IPS-18a (cell line): ENCODE measurements around the gene EIF4E.
"Not testable (repeated sequence)": the region's sequence is repeated elsewhere in the genome, so short reads cannot be mapped to it uniquely, and the experiment has no call there.

ENCODE experiments used
- H3K27ac ChIP-seq: one replicate; pipeline ENCODE4 v1.5.1; 2013; ENCODE audit warnings: low read length
- H3K27me3 ChIP-seq: one replicate; pipeline ENCODE4 v1.6.1; 2013; ENCODE audit warnings: mild to moderate bottlenecking, low read length; ENCODE audit not compliant: control insufficient read depth, insufficient read depth
- H3K36me3 ChIP-seq: one replicate; pipeline ENCODE4 v1.6.1; 2013; ENCODE audit warnings: low read depth, low read length; ENCODE audit not compliant: control insufficient read depth
- H3K4me1 ChIP-seq: one replicate; pipeline ENCODE4 v1.6.1; 2013; ENCODE audit warnings: low read depth, low read length; ENCODE audit not compliant: control insufficient read depth
- H3K4me3 ChIP-seq: one replicate; pipeline ENCODE4 v1.5.1; 2013; ENCODE audit warnings: low read length
- H3K9ac ChIP-seq: one replicate; pipeline ENCODE4 v1.6.1; 2013; ENCODE audit warnings: mild to moderate bottlenecking, low read length, moderate library complexity
- H3K9me3 ChIP-seq: one replicate; pipeline ENCODE4 v1.6.1; 2013; ENCODE audit warnings: low read depth, low read length; ENCODE audit not compliant: control insufficient read depth

Gene EIF4E

DNA sequence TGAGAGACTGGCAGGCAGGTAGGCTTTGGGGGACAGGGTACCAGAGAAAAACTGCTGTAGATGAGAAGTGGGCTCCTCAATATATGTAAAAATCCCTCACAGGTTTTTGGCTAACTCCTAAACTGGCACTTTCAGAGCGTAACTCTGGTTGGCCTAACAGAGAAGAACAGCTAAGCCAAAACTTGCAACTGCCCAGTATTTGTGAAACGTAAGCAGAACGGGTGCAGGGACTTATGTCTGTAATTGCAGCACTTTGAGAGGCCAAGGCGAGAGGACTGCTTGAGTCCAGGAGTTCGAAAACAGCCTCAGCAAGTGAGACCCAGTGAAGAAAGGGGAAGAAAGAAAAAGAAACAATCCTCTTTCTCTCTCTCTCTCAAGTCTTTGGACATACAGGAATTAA lies 25.0 kb downstream of the EIF4E start:
- H3K27me3 ChIP-seq = no peaks in the 10 kb centered on the region
- H3K4me1 ChIP-seq = peaks cover 2% of the 10 kb centered on the region
- H3K4me3 ChIP-seq = no peak overlapping the region
- H3K9ac ChIP-seq = no peak overlapping the region
- no peak overlapping the region for H3K27ac ChIP-seq
- no peaks in the 10 kb centered on the region for H3K9me3 ChIP-seq
- peaks cover 31% of the 10 kb centered on the region for H3K36me3 ChIP-seq

DNA sequence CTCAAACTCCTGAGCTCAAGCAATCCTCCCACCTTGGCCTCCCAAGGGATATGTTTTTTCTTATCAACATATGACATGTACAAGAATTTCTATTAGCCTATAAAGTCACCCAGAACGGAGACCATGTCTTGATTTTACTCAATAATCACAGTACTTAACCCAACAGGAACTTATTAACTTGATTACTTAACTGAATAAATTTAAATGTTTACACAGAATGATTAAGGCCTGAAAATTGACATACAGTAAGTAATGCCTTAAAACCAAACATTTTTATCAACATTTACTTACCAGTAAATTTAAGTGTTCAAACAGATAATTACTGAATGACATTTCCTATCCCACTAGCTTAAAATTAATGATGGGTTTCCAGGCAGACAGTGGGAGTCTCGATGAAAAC lies 25.4 kb downstream of the EIF4E start:
- Histone ChIP-seq H3K27ac (no peak overlapping the region), H3K4me3 (no peak overlapping the region), H3K4me1 (peaks cover 2% of the 10 kb centered on the region), H3K9me3 (no peaks in the 10 kb centered on the region), H3K36me3 (peaks cover 33% of the 10 kb centered on the region), H3K9ac (no peak overlapping the region), H3K27me3 (no peaks in the 10 kb centered on the region)

DNA sequence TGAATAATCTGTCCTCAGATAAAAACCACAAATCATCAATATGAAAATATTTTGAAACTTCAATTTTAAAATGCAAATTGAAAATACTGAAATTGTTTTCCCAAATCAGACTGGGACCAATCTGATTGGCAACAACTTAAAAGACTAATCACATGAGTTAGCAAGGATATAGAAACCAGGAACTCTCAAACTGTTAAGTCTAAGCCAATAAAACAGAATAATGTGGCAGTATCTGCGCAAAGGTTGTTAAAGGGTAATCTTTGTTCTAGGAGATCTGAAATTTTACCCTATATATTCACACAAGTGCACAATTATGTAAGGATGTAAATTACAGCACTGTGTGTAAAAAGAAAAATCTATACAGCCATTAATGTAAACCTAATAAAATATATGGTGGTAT lies 29.7 kb downstream of the EIF4E start:
- Histone ChIP-seq H3K4me3 (no peak overlapping the region), H3K4me1 (peaks cover 2% of the 10 kb centered on the region), H3K36me3 (peaks cover 48% of the 10 kb centered on the region), H3K9ac (no peak overlapping the region), H3K9me3 (no peaks in the 10 kb centered on the region), H3K27me3 (no peaks in the 10 kb centered on the region), H3K27ac (no peak overlapping the region)

DNA sequence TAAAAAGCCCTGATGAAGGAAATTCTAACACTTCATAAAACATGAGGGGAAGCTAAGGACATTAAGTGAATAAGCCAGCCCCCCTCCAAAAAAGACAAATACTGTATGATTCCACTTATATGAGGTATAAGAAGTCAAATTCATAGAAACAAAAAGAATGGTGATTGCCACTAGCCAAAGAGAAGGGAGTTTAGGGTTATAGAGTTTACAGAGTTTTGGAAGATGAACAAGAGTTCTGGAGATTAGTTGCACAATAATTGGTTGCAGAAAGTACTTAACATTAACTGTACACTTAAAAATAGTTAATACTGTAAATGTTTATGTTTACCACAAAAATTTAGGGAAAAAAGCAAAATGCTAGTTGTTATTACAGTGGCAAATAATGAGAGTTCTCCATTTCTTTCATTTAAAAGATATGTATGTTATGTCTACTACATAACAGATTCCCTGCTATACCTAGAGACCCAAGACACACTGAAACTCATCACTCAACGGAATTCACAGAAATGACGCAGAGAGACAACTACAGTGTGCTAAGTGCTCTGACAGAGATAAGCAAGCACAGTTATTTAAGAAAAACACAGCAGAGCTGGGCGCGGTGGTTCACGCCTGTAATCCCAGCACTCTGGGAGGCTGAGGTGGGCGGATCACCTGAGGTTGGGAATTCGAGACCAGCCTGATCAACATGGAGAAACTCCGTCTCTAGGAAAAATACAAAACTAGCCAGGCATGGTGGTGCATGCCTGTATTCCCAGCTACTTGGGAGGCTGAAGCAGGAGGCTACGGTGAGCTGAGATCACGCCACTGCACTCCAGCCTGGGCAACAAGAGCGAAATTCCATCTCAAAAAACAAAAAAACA lies 37.2 kb downstream of the EIF4E start:
- Histone ChIP-seq H3K36me3 (peaks cover 65% of the 10 kb centered on the region), H3K9me3 (no peaks in the 10 kb centered on the region), H3K4me1 (no peaks in the 10 kb centered on the region), H3K4me3 (no peak overlapping the region), H3K27me3 (no peaks in the 10 kb centered on the region), H3K27ac (no peak overlapping the region), H3K9ac (no peak overlapping the region)

DNA sequence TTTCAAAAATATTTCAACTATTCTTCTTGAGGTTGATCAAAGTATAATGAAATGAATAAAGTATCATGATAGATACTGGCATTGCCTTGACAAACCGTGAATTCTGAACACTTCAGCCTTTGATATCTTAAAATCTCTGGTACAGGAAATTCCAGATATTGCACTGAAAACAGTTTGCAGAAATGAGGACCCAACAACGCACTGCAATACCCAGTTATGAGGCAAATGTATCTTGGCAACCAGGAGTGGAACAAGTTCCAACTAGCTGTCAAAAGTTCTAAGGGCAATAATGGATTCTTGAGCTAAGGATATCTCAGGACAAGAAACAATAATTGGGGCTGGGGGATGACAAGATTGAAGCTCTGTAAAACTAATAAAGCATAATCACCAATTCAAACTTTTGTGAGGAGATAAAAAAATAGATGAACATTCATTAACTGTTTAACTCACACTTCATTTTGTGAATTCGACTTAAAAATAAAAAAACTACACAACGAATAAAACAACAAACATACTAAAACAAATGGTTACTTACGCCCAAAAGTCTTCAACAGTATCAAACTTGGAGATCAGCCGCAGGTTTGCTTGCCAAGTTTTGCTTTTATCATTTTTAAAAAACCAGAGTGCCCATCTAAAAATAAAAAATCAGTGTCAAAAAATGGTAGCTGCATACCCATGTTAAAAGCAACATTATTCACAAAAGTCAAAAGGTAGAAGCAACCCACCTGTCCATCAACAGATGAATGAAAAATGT lies 38.1 kb downstream of the EIF4E start:
- no peaks in the 10 kb centered on the region for H3K27me3 ChIP-seq
- peaks cover 74% of the 10 kb centered on the region for H3K36me3 ChIP-seq
- H3K9ac ChIP-seq = no peak overlapping the region
- no peak overlapping the region for H3K4me3 ChIP-seq
- H3K9me3 ChIP-seq = no peaks in the 10 kb centered on the region
- no peaks in the 10 kb centered on the region for H3K4me1 ChIP-seq
- no peak overlapping the region for H3K27ac ChIP-seq

DNA sequence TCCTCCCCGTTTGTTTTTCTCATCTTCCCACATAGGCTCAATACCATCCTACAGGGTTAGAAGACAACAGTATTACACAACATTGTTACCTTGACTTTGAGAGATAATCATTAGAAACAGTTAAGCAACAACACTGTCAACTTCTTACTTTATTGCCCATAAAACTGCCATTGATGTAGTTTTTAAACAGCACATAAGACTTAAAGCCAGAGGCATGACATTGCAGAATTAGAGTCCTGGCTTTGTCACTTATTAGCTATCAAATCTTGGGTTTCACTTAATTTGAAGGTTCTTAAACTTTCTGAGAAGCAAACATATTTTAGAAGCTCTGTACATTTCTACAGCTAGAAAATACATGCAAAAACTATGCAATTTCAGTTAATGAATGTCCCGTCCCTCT lies 41.8 kb downstream of the EIF4E start:
- Histone ChIP-seq H3K27ac (no peak overlapping the region), H3K4me1 (no peaks in the 10 kb centered on the region), H3K9me3 (no peaks in the 10 kb centered on the region), H3K36me3 (peaks cover 76% of the 10 kb centered on the region), H3K27me3 (no peaks in the 10 kb centered on the region), H3K9ac (no peak overlapping the region), H3K4me3 (no peak overlapping the region)

DNA sequence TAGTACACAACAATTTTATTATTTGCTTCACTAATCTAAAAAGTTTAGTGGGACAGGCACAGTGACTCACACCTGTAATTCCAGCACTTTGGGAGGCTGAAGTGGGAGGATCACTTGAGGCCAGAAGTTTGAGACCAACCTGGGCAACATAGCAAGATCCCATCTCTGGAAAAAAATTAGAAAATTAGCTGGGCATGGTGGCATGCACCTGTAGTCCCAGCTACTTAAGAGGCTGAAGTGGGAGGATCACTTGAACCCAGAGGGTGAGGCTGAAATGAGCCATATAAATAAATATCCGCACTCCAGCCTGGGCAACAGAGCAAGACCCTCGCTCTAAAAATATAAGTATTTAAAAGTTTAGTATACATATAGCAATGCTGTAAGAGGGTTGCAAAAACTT lies 42.6 kb downstream of the EIF4E start:
- H3K9ac ChIP-seq, H3K4me1 ChIP-seq, H3K27me3 ChIP-seq, H3K4me3 ChIP-seq, H3K27ac ChIP-seq, H3K9me3 ChIP-seq: not testable (repeated sequence)
- H3K36me3 ChIP-seq = peaks cover 79% of the 10 kb centered on the region

DNA sequence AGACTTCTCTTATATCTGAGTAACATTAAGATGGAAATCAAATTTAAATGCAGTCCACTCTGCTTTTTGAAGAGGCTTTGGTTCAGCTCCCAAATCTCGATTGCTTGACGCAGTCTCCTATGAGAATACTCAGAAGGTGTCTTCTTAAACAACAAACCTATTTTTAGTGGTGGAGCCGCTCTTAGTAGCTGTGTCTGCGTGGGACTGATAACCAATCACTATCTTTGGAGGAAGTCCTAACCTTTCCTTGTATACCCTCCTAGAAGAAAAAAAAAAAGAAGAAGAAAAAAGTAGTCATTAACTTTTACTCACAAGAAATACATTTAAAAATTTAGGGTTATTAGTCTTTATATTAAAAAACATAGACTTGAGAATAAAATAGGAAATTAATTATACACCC lies 48.0 kb downstream of the EIF4E start:
- not testable (repeated sequence) for H3K27me3 ChIP-seq, H3K9me3 ChIP-seq, H3K4me1 ChIP-seq, H3K4me3 ChIP-seq, H3K27ac ChIP-seq, H3K9ac ChIP-seq
- peaks cover 40% of the 10 kb centered on the region for H3K36me3 ChIP-seq

DNA sequence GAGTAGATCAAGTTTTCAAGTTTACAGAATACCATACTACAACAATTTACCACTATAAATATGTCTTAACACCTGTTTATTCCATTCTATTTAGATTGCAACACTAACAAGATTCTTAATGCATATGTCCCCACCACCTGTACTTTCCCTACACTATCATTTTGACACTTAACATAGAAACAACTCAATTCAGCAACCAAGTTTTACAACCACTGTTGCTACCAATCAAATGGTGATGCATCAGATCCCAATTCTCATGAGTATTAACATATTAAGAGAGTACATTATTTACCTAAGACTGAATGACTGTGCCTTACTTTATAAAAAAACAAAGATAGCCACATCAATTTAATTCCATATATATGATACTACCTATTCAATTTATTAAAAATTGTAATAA lies 49.4 kb downstream of the EIF4E start:
- no peak overlapping the region for H3K27ac ChIP-seq
- peaks cover 28% of the 10 kb centered on the region for H3K36me3 ChIP-seq
- no peak overlapping the region for H3K9ac ChIP-seq
- H3K9me3 ChIP-seq = no peaks in the 10 kb centered on the region
- H3K4me1 ChIP-seq = no peaks in the 10 kb centered on the region
- H3K27me3 ChIP-seq = no peaks in the 10 kb centered on the region
- no peak overlapping the region for H3K4me3 ChIP-seq

DNA sequence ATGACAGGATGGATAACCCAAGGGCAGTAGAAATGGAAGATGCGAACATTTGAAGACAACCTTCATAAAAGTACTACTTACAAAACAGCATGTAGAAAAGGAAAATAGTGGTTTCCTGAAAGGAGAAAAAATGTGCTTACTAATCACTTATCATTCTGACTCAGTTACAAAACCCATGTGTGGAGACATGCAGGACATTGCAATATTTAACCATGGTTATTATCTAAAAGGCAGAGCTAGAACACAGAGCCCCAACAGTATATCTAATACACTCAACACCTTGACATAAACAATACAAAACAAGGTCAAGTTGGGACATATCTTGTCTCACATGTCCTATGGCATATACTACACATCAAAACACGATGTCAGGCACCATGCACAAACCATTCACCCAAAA lies 55.9 kb downstream of the EIF4E start:
- H3K27ac ChIP-seq = no peak overlapping the region
- H3K9ac ChIP-seq = no peak overlapping the region
- H3K4me3 ChIP-seq = no peak overlapping the region
- H3K27me3 ChIP-seq = no peaks in the 10 kb centered on the region
- H3K36me3 ChIP-seq = no peaks in the 10 kb centered on the region
- H3K4me1 ChIP-seq = no peaks in the 10 kb centered on the region
- H3K9me3 ChIP-seq = no peaks in the 10 kb centered on the region

DNA sequence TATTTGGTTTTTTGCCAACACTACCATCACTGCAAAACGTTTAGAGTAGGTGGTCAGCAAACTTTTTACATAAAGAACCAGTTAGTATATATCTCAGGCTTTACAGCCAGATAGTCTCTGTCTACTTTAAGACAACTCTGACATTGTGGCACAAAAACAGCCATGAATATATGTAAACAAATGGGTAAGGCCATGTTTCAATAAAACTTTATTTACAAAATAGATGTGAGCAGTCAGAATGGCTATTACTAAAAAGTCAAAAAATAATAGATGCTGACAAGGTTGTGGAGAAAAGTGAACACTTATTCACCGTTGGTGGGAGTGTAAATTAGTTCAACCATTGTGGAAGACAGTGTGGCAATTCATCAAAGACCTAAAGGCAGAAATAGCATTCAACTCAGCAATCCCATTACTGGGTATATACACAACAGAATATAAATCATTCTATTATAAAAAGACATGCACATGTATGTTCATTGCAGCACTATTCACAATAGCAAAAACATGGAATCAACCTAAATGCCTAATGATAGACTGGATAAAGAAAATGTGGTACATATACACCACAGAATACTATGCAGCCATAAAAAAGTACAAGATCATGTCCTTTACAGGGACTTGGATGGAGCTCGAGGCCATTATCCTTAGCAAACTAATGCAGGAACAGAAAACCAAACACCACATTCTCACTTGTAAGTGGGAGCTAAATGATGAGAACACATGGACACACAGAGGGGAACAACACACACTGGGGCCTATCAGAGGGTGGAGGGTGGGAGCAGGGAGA lies 56.6 kb downstream of the EIF4E start:
- H3K9me3 ChIP-seq, H3K27me3 ChIP-seq, H3K9ac ChIP-seq, H3K4me3 ChIP-seq, H3K4me1 ChIP-seq, H3K27ac ChIP-seq, H3K36me3 ChIP-seq: not testable (repeated sequence)
